DND-41 (cell line): ENCODE data around the gene CCDC192.

Experiments used
- ATAC-seq: fragments of 200-7000 bp; cut with Tn5 transposase; 3 replicates; pipeline ENCODE4 v1.9.1; 2021; ENCODE audit warnings: low read depth; ENCODE audit not compliant: insufficient read depth
- DNase-seq: peaks from one replicate; pipeline ENCODE4 v3.0.0-alpha.2; 2020
- H2AFZ ChIP-seq: 2 replicates; pipeline ENCODE4 v1.6.0; 2012; ENCODE audit warnings: low read depth, low read length
- H3K27ac ChIP-seq: 2 replicates; pipeline ENCODE4 v1.5.1; 2012; ENCODE audit warnings: low read length, inconsistent platforms
- H3K27me3 ChIP-seq: fragments of 200-600 bp; sonication (generic); 2 replicates; pipeline ENCODE4 v1.6.0; 2012; ENCODE audit warnings: low read length, mild to moderate bottlenecking, inconsistent platforms; ENCODE audit not compliant: insufficient read depth, poor library complexity
- H3K36me3 ChIP-seq: 2 replicates; pipeline ENCODE4 v1.5.1; 2012; ENCODE audit warnings: low read length, inconsistent platforms; ENCODE audit not compliant: insufficient read depth
- H3K4me1 ChIP-seq: 2 replicates; pipeline ENCODE4 v1.5.1; 2012; ENCODE audit warnings: mild to moderate bottlenecking, low read length; ENCODE audit not compliant: insufficient read depth
- H3K4me2 ChIP-seq: 2 replicates; pipeline ENCODE4 v1.6.0; 2012; ENCODE audit warnings: mild to moderate bottlenecking, moderate library complexity, low read length, inconsistent platforms; ENCODE audit not compliant: insufficient read depth
- H3K4me3 ChIP-seq, 2 experiments: fragments of 200-600 bp in 1 of 2; shearing (Covaris generic) in 1 of 2; 2 replicates each; pipeline ENCODE4 v1.5.1; 2012 to 2016; ENCODE audit warnings: inconsistent platforms in 2 of 2, low read length in 2 of 2, mild to moderate bottlenecking in 2 of 2, low read depth in 1 of 2, moderate library complexity in 1 of 2
- H3K79me2 ChIP-seq: 2 replicates; pipeline ENCODE4 v1.6.0; 2012; ENCODE audit warnings: low read length, inconsistent platforms; ENCODE audit not compliant: insufficient read depth
- H3K9ac ChIP-seq: 2 replicates; pipeline ENCODE4 v1.6.0; 2012; ENCODE audit warnings: low read depth, mild to moderate bottlenecking, inconsistent platforms, low read length, moderate library complexity
- H3K9me3 ChIP-seq: 2 replicates; pipeline ENCODE4 v1.5.1; 2012; ENCODE audit warnings: low read length, moderate library complexity, mild to moderate bottlenecking, inconsistent platforms; ENCODE audit not compliant: insufficient read depth, severe bottlenecking
- H4K20me1 ChIP-seq: 2 replicates; pipeline ENCODE4 v1.6.0; 2012; ENCODE audit warnings: low read length; ENCODE audit not compliant: insufficient read depth
- EZH2 ChIP-seq: IDR thresholded peaks from 3 replicates; pipeline ENCODE4 v1.6.1; 2012; ENCODE audit warnings: borderline replicate concordance, low read depth, mild to moderate bottlenecking, moderate library complexity, low read length, inconsistent platforms; ENCODE audit not compliant: severe bottlenecking
- TF ChIP-seq, protein P1 (sequence below): IDR thresholded peaks from 2 replicates; pipeline ENCODE4 v1.5.1; 2012; ENCODE audit warnings: borderline replicate concordance, low read length, moderate library complexity, mild to moderate bottlenecking; ENCODE audit not compliant: poor library complexity, severe bottlenecking; ENCODE audit errors: extremely low read depth

Gene CCDC192

DNA sequence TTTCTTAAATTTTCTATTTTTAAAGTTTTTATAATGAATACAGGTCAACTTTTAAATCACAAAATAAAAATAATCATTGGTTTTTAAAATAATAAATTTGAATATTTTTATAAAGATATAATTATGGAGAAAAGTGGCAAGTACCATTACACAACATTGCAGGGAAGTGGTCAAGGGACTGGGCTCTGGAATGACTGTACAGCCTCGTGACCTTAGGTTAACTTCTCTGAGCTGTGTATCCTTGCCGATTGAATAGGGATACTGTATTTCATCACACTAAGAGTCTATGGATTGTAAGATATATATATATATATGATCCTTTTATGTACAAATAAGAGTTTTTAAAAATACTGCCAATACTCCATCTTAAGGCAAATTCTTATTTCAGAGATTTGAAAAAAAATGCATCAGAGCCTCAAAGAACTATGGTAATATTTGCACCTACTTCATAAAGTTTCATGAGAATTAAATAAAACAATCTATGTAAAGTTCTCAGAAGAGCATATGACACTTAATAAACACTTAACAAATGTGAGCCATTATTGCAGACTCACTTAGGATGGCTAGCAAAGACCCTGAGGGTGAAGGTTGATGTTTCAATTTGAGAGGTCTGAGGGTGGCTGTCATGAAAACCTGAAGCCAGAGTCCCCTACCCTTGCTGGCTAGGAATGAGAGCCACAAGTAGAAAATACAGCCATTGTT, 136.5 kb downstream of the CCDC192 start:
- H3K27ac ChIP-seq = no peak overlapping the region
- H4K20me1 ChIP-seq = no peaks in the 10 kb centered on the region
- ATAC-seq = no peak

DNA sequence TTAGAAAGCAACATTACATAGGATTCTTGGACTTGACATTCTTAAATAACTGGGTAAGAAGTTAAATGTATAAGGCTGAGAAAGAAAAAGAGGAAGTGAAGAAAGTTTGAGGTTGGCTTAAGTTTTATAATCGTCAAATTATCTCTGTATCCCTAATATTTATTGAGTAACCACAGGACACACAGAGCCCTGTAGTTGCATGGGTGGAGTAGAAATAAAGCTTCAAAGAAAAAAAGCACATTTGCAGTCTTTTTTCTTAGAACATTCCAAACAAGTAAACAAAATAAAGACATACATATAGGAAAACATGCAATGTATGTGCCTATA, 137.0 kb downstream of the CCDC192 start:
- no peak overlapping the region for H3K4me2 ChIP-seq
- no peaks in the 10 kb centered on the region for H3K27me3 ChIP-seq
- no peaks in the 10 kb centered on the region for H3K36me3 ChIP-seq
- no peaks in the 10 kb centered on the region for H4K20me1 ChIP-seq
- H2AFZ ChIP-seq = no peak overlapping the region
- H3K79me2 ChIP-seq = no peaks in the 10 kb centered on the region
- DNase-seq (no peak), ATAC-seq (no peak)
- H3K4me1 ChIP-seq = no peaks in the 10 kb centered on the region
- H3K9ac ChIP-seq = no peak overlapping the region
- H3K9me3 ChIP-seq = no peaks in the 10 kb centered on the region
- no peak overlapping the region for H3K4me3 ChIP-seq
- no peak for TF ChIP-seq EZH2
- TF ChIP-seq, protein P1, sequence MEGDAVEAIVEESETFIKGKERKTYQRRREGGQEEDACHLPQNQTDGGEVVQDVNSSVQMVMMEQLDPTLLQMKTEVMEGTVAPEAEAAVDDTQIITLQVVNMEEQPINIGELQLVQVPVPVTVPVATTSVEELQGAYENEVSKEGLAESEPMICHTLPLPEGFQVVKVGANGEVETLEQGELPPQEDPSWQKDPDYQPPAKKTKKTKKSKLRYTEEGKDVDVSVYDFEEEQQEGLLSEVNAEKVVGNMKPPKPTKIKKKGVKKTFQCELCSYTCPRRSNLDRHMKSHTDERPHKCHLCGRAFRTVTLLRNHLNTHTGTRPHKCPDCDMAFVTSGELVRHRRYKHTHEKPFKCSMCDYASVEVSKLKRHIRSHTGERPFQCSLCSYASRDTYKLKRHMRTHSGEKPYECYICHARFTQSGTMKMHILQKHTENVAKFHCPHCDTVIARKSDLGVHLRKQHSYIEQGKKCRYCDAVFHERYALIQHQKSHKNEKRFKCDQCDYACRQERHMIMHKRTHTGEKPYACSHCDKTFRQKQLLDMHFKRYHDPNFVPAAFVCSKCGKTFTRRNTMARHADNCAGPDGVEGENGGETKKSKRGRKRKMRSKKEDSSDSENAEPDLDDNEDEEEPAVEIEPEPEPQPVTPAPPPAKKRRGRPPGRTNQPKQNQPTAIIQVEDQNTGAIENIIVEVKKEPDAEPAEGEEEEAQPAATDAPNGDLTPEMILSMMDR = no peak
- no peak overlapping the region for H3K27ac ChIP-seq

More for the DNA sequence above, 136.5 kb downstream of the CCDC192 start:
- Histone ChIP-seq H3K79me2 (no peaks in the 10 kb centered on the region), H3K9ac (no peak overlapping the region), H3K4me2 (no peak overlapping the region), H3K4me3 (no peak overlapping the region), H3K36me3 (no peaks in the 10 kb centered on the region), H2AFZ (no peak overlapping the region), H3K9me3 (no peaks in the 10 kb centered on the region), H3K27me3 (no peaks in the 10 kb centered on the region), H3K4me1 (no peaks in the 10 kb centered on the region)
- no peak for DNase-seq
- no peak for TF ChIP-seq EZH2
- TF ChIP-seq, protein P1 = no peak

DNA sequence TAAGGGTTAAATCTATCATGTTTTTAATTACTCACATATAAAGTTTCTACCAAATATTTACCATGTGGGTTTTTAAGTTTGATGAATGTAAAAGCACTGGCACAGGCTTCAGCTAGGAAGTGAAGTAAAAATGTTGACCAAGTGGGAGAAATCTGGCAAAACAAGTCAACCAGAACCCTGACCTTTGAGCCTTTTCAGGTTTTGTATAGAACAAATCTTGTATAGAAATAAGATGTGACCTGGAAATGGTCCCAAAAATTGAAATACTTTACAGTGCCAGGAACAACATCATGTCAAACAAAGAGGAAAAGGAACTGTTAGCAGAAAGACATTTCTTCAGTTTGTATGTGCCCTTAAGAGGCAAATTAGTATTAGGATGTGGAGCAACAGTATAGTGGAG, 137.6 kb downstream of the CCDC192 start:
- H3K27ac ChIP-seq = no peak overlapping the region
- no peaks in the 10 kb centered on the region for H3K9me3 ChIP-seq
- H3K4me2 ChIP-seq = no peak overlapping the region
- no peak for ATAC-seq
- H3K79me2 ChIP-seq = no peaks in the 10 kb centered on the region
- no peak for DNase-seq
- H3K27me3 ChIP-seq = no peaks in the 10 kb centered on the region
- H3K4me3 ChIP-seq = no peak overlapping the region
- H4K20me1 ChIP-seq = no peaks in the 10 kb centered on the region
- TF ChIP-seq EZH2 = no peak
- TF ChIP-seq, protein P1 = no peak
- H3K36me3 ChIP-seq = no peaks in the 10 kb centered on the region
- H3K9ac ChIP-seq = no peak overlapping the region
- H2AFZ ChIP-seq = no peak overlapping the region
- H3K4me1 ChIP-seq = no peaks in the 10 kb centered on the region
